MM.1S (cell line): ENCODE results near the gene MACROD2.

ENCODE experiments used
- DNase-seq: peaks from one replicate; pipeline ENCODE4 v3.0.0-alpha.2; 2015
- H2AFZ ChIP-seq: fragments of 300-600 bp; sonication (generic); 2 replicates; pipeline ENCODE4 v1.6.0; 2016; ENCODE audit warnings: antibody characterized with exemption, low read length
- H3F3A ChIP-seq: fragments of 300-600 bp; sonication (generic); 2 replicates; pipeline ENCODE4 v1.6.1; 2016; ENCODE audit warnings: mild to moderate bottlenecking, antibody characterized with exemption, low read length, moderate library complexity, mixed read lengths; ENCODE audit not compliant: insufficient read depth
- H3K27ac ChIP-seq: fragments of 300-600 bp; sonication (generic); 2 replicates; pipeline ENCODE4 v1.5.1; 2016; ENCODE audit warnings: mild to moderate bottlenecking, low read length
- H3K27me3 ChIP-seq: fragments of 300-600 bp; sonication (generic); replicated peaks from 2 replicates; pipeline ENCODE4 v1.6.0; 2016; ENCODE audit warnings: low read length; ENCODE audit not compliant: insufficient read depth
- H3K36me3 ChIP-seq: fragments of 300-600 bp; sonication (generic); replicated peaks from 2 replicates; pipeline ENCODE4 v1.6.1; 2016; ENCODE audit warnings: mild to moderate bottlenecking, low read length, mixed read lengths; ENCODE audit not compliant: insufficient read depth
- H3K4me1 ChIP-seq: fragments of 300-600 bp; sonication (generic); 2 replicates; pipeline ENCODE4 v1.6.1; 2016; ENCODE audit warnings: low read length, mixed read lengths
- H3K4me2 ChIP-seq: fragments of 300-600 bp; sonication (generic); 2 replicates; pipeline ENCODE4 v1.6.0; 2016; ENCODE audit warnings: low read depth, low read length
- H3K4me3 ChIP-seq: fragments of 300-600 bp; sonication (generic); 2 replicates; pipeline ENCODE4 v1.5.1; 2016; ENCODE audit warnings: low read length, mixed read lengths
- H3K79me2 ChIP-seq: fragments of 300-600 bp; sonication (generic); 2 replicates; pipeline ENCODE4 v1.6.1; 2016; ENCODE audit warnings: mixed run types, low read length, mixed read lengths
- H3K9ac ChIP-seq: fragments of 300-600 bp; sonication (generic); 2 replicates; pipeline ENCODE4 v1.6.1; 2016; ENCODE audit warnings: low read length, mixed read lengths
- H3K9me2 ChIP-seq: fragments of 300-600 bp; sonication (generic); replicated peaks from 2 replicates; pipeline ENCODE4 v1.6.1; 2016; ENCODE audit warnings: mild to moderate bottlenecking, low read length, mixed read lengths; ENCODE audit not compliant: insufficient read depth
- H3K9me3 ChIP-seq: fragments of 300-600 bp; sonication (generic); replicated peaks from 2 replicates; pipeline ENCODE4 v1.6.1; 2016; ENCODE audit warnings: mild to moderate bottlenecking, low read length, mixed read lengths; ENCODE audit not compliant: insufficient read depth
- H4K20me1 ChIP-seq: fragments of 300-600 bp; sonication (generic); 2 replicates; pipeline ENCODE4 v1.6.1; 2016; ENCODE audit warnings: mild to moderate bottlenecking, low read length, moderate library complexity, mixed read lengths; ENCODE audit not compliant: insufficient read depth
- CTCF ChIP-seq: fragments of 300-600 bp; sonication (generic); IDR thresholded peaks from 2 replicates; pipeline ENCODE4 v1.5.1; 2016; ENCODE audit warnings: antibody characterized with exemption, low read length, mixed read lengths
- EZH2 ChIP-seq: fragments of 300-600 bp; sonication (generic); optimal IDR thresholded peaks from 2 replicates; pipeline ENCODE3; 2017; ENCODE audit warnings: low read depth, mild to moderate bottlenecking, antibody characterized with exemption, low read length, mixed read lengths
- EZH2phosphoT487 ChIP-seq: fragments of 300-600 bp; sonication (generic); IDR thresholded peaks from 2 replicates; pipeline ENCODE4 v1.6.1; 2018; ENCODE audit warnings: antibody characterized with exemption, low read length

Gene MACROD2

DNA sequence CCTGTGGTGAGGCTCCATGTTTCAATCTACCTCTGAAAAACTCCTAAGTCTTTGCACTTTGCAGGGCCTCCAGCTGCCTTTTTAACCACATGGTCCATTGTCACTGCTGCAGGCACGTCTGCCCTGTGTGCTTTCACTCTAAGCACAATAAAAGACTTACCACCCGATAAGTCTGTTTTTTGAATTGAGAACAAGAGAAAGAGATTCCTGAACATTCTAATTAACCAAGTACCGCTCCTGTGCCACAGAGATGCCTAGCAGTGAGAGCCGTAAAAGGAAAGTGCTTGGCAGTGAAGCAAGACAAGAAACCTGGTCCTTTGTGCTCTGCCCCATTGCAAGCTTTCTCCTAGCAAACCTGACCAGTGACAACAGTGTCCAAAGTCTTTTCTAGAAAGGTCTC, 829.7 kb downstream of the MACROD2 start:
- no peak overlapping the region for H3K27ac ChIP-seq
- no peak for TF ChIP-seq CTCF
- TF ChIP-seq EZH2phosphoT487: no peak
- no peak for TF ChIP-seq EZH2
- no peaks in the 10 kb centered on the region for H4K20me1 ChIP-seq
- no peak for DNase-seq
- no peak overlapping the region for H3K4me2 ChIP-seq
- no peaks in the 10 kb centered on the region for H3K79me2 ChIP-seq
- H3K4me3 ChIP-seq: no peak overlapping the region
- no peak overlapping the region for H3K9ac ChIP-seq
- H3K4me1 ChIP-seq: no peaks in the 10 kb centered on the region
- H3K36me3 ChIP-seq: no peaks in the 10 kb centered on the region
- no peaks in the 10 kb centered on the region for H3K9me3 ChIP-seq
- no peaks in the 10 kb centered on the region for H3F3A ChIP-seq
- no peaks in the 10 kb centered on the region for H3K9me2 ChIP-seq
- no peak overlapping the region for H2AFZ ChIP-seq
- no peaks in the 10 kb centered on the region for H3K27me3 ChIP-seq

DNA sequence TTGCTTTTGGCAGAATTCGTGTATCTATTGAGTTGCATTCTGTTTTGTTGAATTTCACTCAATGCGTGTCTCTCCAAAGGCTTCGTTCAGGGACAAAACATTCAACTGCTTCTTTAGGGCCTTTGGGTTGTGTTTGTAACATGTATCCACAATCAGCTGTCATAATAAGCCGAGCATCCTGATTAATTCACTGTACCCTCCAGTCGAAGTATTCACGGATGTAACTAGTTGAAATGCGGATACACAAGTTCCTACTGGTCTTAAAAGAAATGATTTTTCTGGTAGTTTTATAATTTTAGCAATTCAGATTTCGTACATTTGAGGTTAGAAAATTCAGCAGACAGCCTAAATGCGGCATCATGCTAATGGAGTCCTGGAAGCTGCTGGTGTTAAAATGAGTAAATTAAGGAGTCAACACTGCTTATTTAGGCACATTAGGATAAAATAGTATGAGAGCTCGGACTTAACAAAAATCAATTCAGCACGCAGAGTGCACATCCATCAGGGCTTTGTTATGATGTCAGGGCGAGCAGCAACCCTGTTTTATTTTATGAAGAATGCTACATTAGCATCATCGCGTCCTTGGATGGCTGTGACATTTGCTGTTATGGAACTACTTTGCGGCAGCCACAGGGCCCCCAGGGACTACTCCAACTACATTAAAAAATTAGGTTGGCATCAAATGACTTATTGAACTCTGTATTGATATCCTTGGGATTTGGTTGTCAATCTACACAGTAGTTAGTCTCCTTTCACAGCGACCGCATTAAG, 831.4 kb downstream of the MACROD2 start:
- H3K9me2 ChIP-seq: no peaks in the 10 kb centered on the region
- H3K9ac ChIP-seq: no peak overlapping the region
- TF ChIP-seq EZH2 (no peak), EZH2phosphoT487 (no peak), CTCF (no peak)
- no peak overlapping the region for H3K4me2 ChIP-seq
- H3F3A ChIP-seq: no peaks in the 10 kb centered on the region
- no peaks in the 10 kb centered on the region for H3K79me2 ChIP-seq
- no peak overlapping the region for H2AFZ ChIP-seq
- H3K36me3 ChIP-seq: no peaks in the 10 kb centered on the region
- no peaks in the 10 kb centered on the region for H3K27me3 ChIP-seq
- no peak overlapping the region for H3K27ac ChIP-seq
- no peaks in the 10 kb centered on the region for H3K9me3 ChIP-seq
- DNase-seq: no peak
- H3K4me1 ChIP-seq: no peaks in the 10 kb centered on the region
- no peak overlapping the region for H3K4me3 ChIP-seq
- H4K20me1 ChIP-seq: no peaks in the 10 kb centered on the region

DNA sequence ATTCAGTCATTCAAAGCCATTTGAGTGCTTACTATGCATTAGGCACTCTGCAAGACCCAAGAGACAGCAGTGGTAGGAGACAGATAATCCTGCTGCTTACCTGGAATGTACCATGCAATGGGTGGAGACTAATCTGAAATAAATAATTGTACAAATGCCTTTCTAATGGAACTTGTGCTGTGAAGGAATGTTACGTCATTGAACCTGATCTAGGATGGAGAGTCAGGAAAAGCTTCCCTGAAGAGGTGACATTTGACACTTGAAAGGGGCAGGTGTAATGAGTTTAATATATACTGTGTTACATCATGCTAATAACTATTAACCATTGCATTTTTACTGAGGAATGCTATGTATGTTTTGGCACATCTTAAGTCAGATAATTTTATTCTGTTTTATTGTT, 833.1 kb downstream of the MACROD2 start:
- Histone ChIP-seq H3K27ac (no peak overlapping the region), H3F3A (no peaks in the 10 kb centered on the region), H3K36me3 (no peaks in the 10 kb centered on the region), H3K4me1 (no peaks in the 10 kb centered on the region), H3K9me3 (no peaks in the 10 kb centered on the region), H3K4me2 (no peak overlapping the region), H3K9me2 (no peaks in the 10 kb centered on the region), H3K79me2 (no peaks in the 10 kb centered on the region), H2AFZ (no peak overlapping the region), H3K27me3 (no peaks in the 10 kb centered on the region), H3K4me3 (no peak overlapping the region), H3K9ac (no peak overlapping the region), H4K20me1 (no peaks in the 10 kb centered on the region)
- TF ChIP-seq CTCF: no peak
- no peak for TF ChIP-seq EZH2phosphoT487
- no peak for TF ChIP-seq EZH2
- no peak for DNase-seq
